Upper lobe of left lung (tissue), 6 donors: ENCODE results near the gene KIDINS220. TPM values are rescaled to one million over a fixed set of nuclear protein-coding genes. Genes with fewer than 3 reads are reported as not detected.
A peak's percentile ranks its signal among the peaks of the same experiment; 100 is the strongest.

Source experiments
- ATAC-seq, 2 donors: fragments of 200-7000 bp; cut with Tn5 transposase; one replicate each; pipeline ENCODE4 v1.9.1; 2022; ENCODE audit warnings: mild to moderate bottlenecking in 2 of 2, moderate library complexity in 2 of 2; ENCODE audit not compliant: low FRiP score in 2 of 2
- DNase-seq, 2 donors: peaks; one replicate each; pipeline ENCODE4 v3.0.0-alpha.2; 2019 to 2020
- H3K27ac ChIP-seq, 4 donors: fragments of 200-600 bp; sonication (generic); one replicate each; pipeline ENCODE4 v1.5.1; 2016 to 2019
- H3K27me3 ChIP-seq, 4 donors: fragments of 200-600 bp; sonication (generic); one replicate each; pipeline ENCODE4 v1.5.1; 2017 to 2019
- H3K36me3 ChIP-seq, 4 donors: fragments of 200-600 bp; sonication (generic); one replicate each; pipeline ENCODE4 v1.5.1; 2016 to 2019
- H3K4me1 ChIP-seq, 4 donors: fragments of 200-600 bp; sonication (generic); one replicate each; pipeline ENCODE4 v1.5.1; 2018 to 2019
- H3K4me3 ChIP-seq, 4 donors: fragments of 200-600 bp; sonication (generic); one replicate each; pipeline ENCODE4 v1.5.1; 2017 to 2019; ENCODE audit warnings: mild to moderate bottlenecking in 2 of 4, moderate library complexity in 1 of 4
- H3K9me3 ChIP-seq, 4 donors: fragments of 200-600 bp; sonication (generic); one replicate each; pipeline ENCODE4 v1.5.1; 2018 to 2019
- EP300 ChIP-seq, 4 donors: sonication (generic); formaldehyde crosslinking; IDR thresholded peaks; one replicate each; pipeline ENCODE4 v1.5.1; 2017; ENCODE audit warnings: antibody characterized with exemption in 4 of 4, control low read depth in 2 of 4
- POLR2A ChIP-seq, 4 donors: fragments of 450-650 bp; IDR thresholded peaks; one replicate each; pipeline ENCODE4 v1.5.1; 2016 to 2017; ENCODE audit warnings: antibody characterized with exemption in 4 of 4, mild to moderate bottlenecking in 2 of 4
- POLR2AphosphoS5 ChIP-seq, 2 donors: sonication (generic); formaldehyde crosslinking; IDR thresholded peaks; one replicate each; pipeline ENCODE4 v1.5.1; 2017; ENCODE audit warnings: antibody characterized with exemption in 2 of 2
- WGBS, 2 donors: methylation state at CpG; one replicate each; pipeline ENCODE4 v1.1.5; 2017 to 2018; 5-methylcytosine and 5-hydroxymethylcytosine counted together
- total RNA-seq, 6 donors: library from RNA; depleted of rRNA in 4 of 6; stranded (reverse); fragments of >200 nt in 4 of 6; gene quantifications; one replicate each; pipeline versions ENCODE4 v1.1.0 to v1.2.1, GENCODE V29; 2016 to 2021
- TF ChIP-seq, protein P1 (sequence below), 6 experiments: fragments of 450-650 bp in 4 of 6; fragments of 200-600 bp in 2 of 6; sonication (generic) in 2 of 6; IDR thresholded peaks; one replicate each; pipeline ENCODE4 v1.5.1; 2016 to 2019; ENCODE audit warnings: antibody characterized with exemption in 6 of 6
- donor health status: DM: no; HTN: no; CAD: no; lungs with moderate emphysema.
- donor health status: DM: no; HTN: yes; CAD: no; lungs with severe emphysema.

The KIDINS220 gene
- total RNA-seq, 6 donors from 2014 or later = 58.2 to 136 (median 69.9) TPM

DNA sequence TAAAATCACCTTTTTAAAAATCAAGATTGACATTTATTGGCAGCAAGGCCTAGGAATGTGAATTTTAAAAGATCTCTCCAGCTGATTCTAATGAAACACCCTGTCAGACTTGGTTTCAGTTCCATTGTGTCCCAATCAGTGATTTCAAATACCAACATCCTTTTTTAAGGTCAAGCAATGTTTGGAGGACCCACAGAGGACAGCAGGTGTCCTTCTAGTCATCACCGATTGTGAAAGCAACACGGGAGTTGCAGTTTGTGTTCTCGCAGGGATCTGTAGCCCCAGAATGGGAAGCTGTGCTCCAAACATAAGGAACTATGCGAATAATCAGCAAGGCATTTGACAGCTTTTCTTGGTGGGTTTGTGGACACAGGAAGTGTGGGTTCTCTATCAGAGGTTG, 4.5 kb upstream of the KIDINS220 start:
- Histone ChIP-seq H3K9me3 (no peaks in the 10 kb centered on the region), H3K4me1 (peaks cover 3 to 5% (median 4%) of the 10 kb centered on the region in 4 donors), H3K36me3 (no peaks in the 10 kb centered on the region), H3K27me3 (no peaks in the 10 kb centered on the region), H3K4me3 (no peak overlapping the region), H3K27ac (no peak overlapping the region)
- 68 to 76% methylated on average over 4 of the region's 4 CpGs for WGBS, 2 donors
- ATAC-seq (no peak), DNase-seq (no peak)
- TF ChIP-seq POLR2A (IDR thresholded peaks at IDR 0.05) = no peak
- TF ChIP-seq POLR2AphosphoS5 (IDR thresholded peaks at IDR 0.05) = no peak
- TF ChIP-seq, protein P1, sequence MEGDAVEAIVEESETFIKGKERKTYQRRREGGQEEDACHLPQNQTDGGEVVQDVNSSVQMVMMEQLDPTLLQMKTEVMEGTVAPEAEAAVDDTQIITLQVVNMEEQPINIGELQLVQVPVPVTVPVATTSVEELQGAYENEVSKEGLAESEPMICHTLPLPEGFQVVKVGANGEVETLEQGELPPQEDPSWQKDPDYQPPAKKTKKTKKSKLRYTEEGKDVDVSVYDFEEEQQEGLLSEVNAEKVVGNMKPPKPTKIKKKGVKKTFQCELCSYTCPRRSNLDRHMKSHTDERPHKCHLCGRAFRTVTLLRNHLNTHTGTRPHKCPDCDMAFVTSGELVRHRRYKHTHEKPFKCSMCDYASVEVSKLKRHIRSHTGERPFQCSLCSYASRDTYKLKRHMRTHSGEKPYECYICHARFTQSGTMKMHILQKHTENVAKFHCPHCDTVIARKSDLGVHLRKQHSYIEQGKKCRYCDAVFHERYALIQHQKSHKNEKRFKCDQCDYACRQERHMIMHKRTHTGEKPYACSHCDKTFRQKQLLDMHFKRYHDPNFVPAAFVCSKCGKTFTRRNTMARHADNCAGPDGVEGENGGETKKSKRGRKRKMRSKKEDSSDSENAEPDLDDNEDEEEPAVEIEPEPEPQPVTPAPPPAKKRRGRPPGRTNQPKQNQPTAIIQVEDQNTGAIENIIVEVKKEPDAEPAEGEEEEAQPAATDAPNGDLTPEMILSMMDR (IDR thresholded peaks at IDR 0.05) = no peak

DNA sequence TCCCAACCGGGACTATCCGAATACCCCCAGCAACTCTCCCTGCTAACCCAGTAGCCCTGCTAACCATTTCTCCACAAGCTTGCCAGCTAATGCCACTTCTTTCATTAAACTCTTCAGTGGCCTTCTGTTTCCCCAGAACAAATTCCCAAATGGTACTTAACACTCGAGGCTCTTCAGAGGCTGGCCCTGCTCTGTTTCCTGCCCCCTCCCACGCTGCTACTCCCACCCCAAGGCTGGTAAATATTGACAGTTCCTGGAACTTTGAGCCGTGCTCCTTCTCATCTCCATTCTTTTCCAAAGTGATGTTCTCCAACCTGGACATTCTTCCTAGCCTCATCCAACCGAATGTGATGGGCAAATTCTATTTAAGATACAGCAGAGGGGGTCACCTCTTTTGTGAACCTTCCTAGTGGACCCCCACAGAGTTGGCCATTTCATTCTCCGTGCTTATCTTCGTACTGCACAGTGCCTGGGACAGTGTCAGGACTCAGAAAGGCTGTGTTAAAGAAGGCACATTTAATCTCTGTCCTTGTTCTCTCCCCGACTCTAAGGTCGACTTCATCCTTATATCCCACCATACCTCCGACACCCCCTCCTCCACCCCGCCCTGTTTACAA, 3.2 kb upstream of the KIDINS220 start:
- no peak for TF ChIP-seq POLR2AphosphoS5 (IDR thresholded peaks at IDR 0.05)
- peak in 1 of 4 donors; percentile 21 for TF ChIP-seq EP300 (IDR thresholded peaks at IDR 0.05)
- WGBS, 2 donors = 66 to 69% methylated on average over 11 of the region's 12 CpGs
- no peaks in the 10 kb centered on the region for H3K9me3 ChIP-seq
- H3K27me3 ChIP-seq = no peaks in the 10 kb centered on the region
- ATAC-seq (no peak), DNase-seq (peak in 1 of 2 donors; percentile 36)
- H3K27ac ChIP-seq = no peak overlapping the region
- H3K4me1 ChIP-seq = peaks cover 9 to 16% (median 13%) of the 10 kb centered on the region in 4 donors
- no peaks in the 10 kb centered on the region for H3K36me3 ChIP-seq
- H3K4me3 ChIP-seq = no peak overlapping the region

DNA sequence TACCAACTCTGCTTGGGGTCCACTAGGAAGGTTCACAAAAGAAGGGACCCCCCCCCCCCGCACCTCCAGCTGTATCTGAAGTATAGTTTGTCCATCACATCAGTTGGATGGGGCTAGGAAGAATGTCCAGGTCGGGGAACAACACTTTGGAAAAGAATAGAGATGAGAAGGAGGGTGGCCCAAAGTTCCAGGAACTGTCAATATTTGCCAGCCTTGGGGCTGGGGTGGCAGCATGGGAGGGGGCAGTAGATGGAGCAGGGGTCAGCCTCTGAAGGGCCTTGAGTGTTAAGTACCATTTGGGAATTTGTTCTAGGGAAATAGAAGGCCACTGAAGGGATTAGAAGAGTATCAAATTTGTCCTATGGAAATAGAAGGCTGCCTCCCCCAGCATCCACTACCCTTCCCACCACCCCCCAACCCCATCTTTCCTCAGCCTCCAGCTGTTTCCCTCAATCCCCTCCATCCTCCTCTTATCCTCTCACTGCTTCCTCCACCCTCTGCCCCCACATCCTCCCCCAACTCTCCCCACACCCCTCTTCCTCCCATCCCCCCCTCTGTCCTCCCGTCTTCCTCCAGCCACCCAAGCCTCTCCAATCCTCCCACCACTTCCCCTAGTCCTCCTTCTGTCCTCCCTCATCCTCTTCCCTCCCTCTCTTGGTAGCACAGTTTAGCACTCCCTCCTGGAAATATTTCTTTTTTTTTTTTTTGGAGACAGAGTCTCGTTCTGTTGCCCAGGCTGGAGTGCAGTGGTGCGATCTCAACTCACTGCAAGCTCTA, 2.0 kb upstream of the KIDINS220 start:
- H3K27ac ChIP-seq = no peak overlapping the region
- no peaks in the 10 kb centered on the region for H3K9me3 ChIP-seq
- H3K4me3 ChIP-seq = no peak overlapping the region
- no peak for TF ChIP-seq POLR2A (IDR thresholded peaks at IDR 0.05)
- TF ChIP-seq, protein P1 (IDR thresholded peaks at IDR 0.05) = no peak
- TF ChIP-seq EP300 (IDR thresholded peaks at IDR 0.05) = no peak
- TF ChIP-seq POLR2AphosphoS5 (IDR thresholded peaks at IDR 0.05) = no peak
- DNase-seq (no peak), ATAC-seq (no peak)
- H3K27me3 ChIP-seq = no peaks in the 10 kb centered on the region
- 66 to 77% methylated on average over 5 of the region's 5 CpGs for WGBS, 2 donors
- peaks cover 20 to 26% (median 22%) of the 10 kb centered on the region in 4 donors for H3K4me1 ChIP-seq
- H3K36me3 ChIP-seq = no peaks in the 10 kb centered on the region

DNA sequence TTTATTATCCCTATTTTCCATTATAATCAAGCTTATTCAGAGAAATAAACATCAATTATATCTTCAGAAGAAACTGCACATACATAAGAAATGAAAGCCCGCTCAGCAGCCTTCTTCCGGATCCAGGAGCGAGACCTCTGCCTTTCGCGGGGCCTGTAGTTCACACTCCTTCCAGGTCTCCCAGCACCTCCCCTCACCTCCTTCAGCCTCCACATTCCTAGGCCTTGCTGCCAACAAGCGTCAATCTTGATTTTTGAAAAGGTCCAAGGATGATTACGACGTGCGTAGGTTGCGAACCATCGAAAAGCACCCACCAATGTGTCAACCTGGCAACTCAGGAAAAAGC, 355 bp upstream of the KIDINS220 start:
- peak; percentile 1 to 41 for ATAC-seq
- no peaks in the 10 kb centered on the region for H3K27me3 ChIP-seq
- DNase-seq = no peak
- no peaks in the 10 kb centered on the region for H3K36me3 ChIP-seq
- H3K4me1 ChIP-seq = peaks cover 26 to 36% (median 32%) of the 10 kb centered on the region in 4 donors
- no peaks in the 10 kb centered on the region for H3K9me3 ChIP-seq
- 62 to 73% methylated on average over 11 of the region's 11 CpGs for WGBS, 2 donors
- no peak for TF ChIP-seq POLR2A (IDR thresholded peaks at IDR 0.05)
- no peak for TF ChIP-seq POLR2AphosphoS5 (IDR thresholded peaks at IDR 0.05)
- TF ChIP-seq, protein P1 (IDR thresholded peaks at IDR 0.05) = no peak
- no peak for TF ChIP-seq EP300 (IDR thresholded peaks at IDR 0.05)
- H3K4me3 ChIP-seq = peak overlapping the region in 3 of 4 donors; percentile 88 to 100 (median 94)
- peak overlapping the region; percentile 84 to 92 (median 86) for H3K27ac ChIP-seq

DNA sequence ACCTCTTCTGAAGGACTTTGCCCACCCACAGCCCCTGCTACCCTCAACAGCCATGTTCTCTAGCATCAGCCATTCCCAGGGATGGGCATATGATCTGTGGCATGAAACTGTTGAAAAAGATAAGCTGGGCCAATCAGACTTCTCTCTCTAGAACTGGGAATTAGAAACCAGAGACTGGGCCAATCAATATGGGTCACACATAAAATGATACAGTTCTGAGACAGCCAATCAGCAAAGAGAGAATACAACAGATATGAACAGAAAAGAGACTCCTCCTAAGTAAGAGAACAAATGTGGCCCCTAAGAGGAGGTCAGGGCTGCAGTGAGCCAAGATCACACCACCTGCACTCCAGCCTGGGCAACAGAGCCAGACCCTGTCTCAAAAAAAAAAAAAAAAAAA, 2.1 kb downstream of the KIDINS220 start:
- ATAC-seq = no peak

More for the DNA sequence above, 2.1 kb downstream of the KIDINS220 start:
- Histone ChIP-seq H3K9me3 (no peaks in the 10 kb centered on the region), H3K27ac (no peak overlapping the region), H3K27me3 (no peaks in the 10 kb centered on the region), H3K36me3 (no peaks in the 10 kb centered on the region), H3K4me3 (peak overlapping the region in 1 of 4 donors; percentile 88), H3K4me1 (peaks cover 31 to 48% (median 34%) of the 10 kb centered on the region in 4 donors)
- TF ChIP-seq EP300 (IDR thresholded peaks at IDR 0.05) (no peak), POLR2A (IDR thresholded peaks at IDR 0.05) (no peak), POLR2AphosphoS5 (IDR thresholded peaks at IDR 0.05) (no peak)
- TF ChIP-seq, protein P1 (IDR thresholded peaks at IDR 0.05) = no peak
- no peak for DNase-seq
